GM12865 (cell line): ENCODE results near the gene TASP1.

Experiments
- DNase-seq: peaks from one replicate; pipeline ENCODE4 v3.0.0; 2010; ENCODE audit warnings: low read depth
- H3K4me3 ChIP-seq: 2 replicates; pipeline ENCODE4 v1.5.1; 2011; ENCODE audit warnings: mild to moderate bottlenecking, low read depth, low read length, control low read depth
- CTCF ChIP-seq: IDR thresholded peaks from 2 replicates; pipeline ENCODE4 v1.5.1; 2011; ENCODE audit warnings: low read length, control low read depth, low read depth, inconsistent platforms; ENCODE audit not compliant: insufficient read depth; ENCODE audit errors: missing control alignments

Gene TASP1

DNA sequence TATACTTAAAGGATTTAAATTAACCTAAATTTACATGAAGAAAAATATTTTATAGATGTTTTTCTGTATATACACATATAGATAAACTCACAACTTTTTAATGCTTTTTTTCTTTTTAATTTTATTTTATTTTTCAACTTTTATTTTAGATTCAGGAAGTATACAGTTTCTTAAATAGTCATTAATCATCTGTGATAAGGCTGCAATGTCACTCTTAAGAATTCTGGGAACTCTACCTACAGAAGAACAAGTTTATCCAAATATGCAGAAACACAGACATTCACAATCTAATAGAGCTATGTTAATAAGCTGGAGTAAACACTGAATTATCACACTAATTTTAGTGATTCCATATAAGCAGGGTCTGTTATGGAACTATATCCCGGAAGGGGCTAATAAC, 181.2 kb downstream of the TASP1 start:
- no peak overlapping the region for H3K4me3 ChIP-seq
- DNase-seq = no peak
- TF ChIP-seq CTCF = no peak

- H3K4me3 ChIP-seq = no peak overlapping the region
- DNase-seq = no peak
- no peak for TF ChIP-seq CTCF
Observed at GRCh38 chr20:13455713-13456112, 183.0 kb downstream of the TASP1 start.

DNA sequence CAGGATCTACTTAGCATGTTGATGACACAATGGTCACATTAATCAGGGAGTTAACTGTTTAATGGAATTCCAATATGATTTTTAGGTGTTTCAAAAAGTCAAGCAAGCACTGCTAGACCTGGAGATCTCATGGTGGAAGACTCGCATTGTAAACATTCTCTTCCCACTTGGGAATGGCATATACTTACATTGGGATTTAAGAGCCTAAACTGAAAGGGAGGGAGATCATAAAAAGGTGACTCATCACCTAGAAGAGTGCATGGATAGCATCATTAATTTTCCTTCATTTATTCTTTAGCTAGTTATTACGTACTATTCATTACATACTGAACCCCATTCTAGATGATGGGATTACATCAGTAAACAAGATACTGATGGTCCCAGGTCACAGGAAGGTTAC, 185.4 kb downstream of the TASP1 start:
- TF ChIP-seq CTCF = no peak
- no peak overlapping the region for H3K4me3 ChIP-seq
- DNase-seq = no peak

DNA sequence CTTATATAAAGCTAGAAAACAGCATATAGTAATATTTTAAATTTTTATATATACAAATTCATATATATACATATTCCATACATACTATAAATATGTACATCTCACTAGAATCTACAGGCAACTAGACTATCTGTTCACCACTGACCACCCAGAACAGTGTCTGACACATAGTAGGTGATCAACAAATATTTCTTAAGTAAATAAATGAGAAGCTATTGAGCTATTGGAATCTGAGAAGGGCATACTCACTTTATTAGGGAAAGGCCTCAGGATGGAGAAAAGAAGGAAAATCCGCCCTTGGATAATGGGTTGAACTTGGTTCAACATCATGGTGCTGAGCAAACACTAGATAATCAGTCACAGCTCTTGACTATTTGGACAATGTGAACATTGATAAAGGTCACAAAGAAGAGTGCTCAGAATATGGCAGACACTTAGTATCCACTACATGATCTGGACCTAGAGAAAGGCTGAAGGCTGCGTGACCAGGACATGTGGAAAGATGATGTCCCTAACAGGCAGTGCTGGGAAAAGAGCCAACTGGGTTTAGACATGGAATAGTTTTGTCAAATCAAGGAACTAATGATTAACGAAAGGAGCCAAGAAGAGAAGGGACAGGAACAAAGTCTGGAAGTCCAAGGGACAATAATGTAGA, 186.1 kb downstream of the TASP1 start:
- TF ChIP-seq CTCF = no peak
- no peak overlapping the region for H3K4me3 ChIP-seq
- DNase-seq = no peak

- TF ChIP-seq CTCF = no peak
- no peak overlapping the region for H3K4me3 ChIP-seq
- DNase-seq = no peak
Observed at GRCh38 chr20:13449868-13450434, 188.8 kb downstream of the TASP1 start.

- no peak for DNase-seq
- no peak overlapping the region for H3K4me3 ChIP-seq
- no peak for TF ChIP-seq CTCF
Observed at GRCh38 chr20:13447385-13448180, 191.1 kb downstream of the TASP1 start.
